HG02981 (cell line): ENCODE data around the gene S100A14.

Experiments used
- ATAC-seq: cut with Tn5 transposase; IDR thresholded peaks from one replicate; pipeline ENCODE4 v1.9.1; 2021; ENCODE audit warnings: mild to moderate bottlenecking, moderate library complexity; ENCODE audit not compliant: unreplicated experiment

Gene S100A14

GRCh38 chr1:153566414-153567371 is 49.4 kb downstream of the S100A14 start:
- no peak for ATAC-seq

- ATAC-seq = no peak
These were observed 50.4 kb downstream of the S100A14 start, which contains the start of gene S100A2 for GRCh38 chr1:153565529-153566374. TSS of gene S100A2 (minus strand) at chr1:153565844. CDS start at chr1:153563877, 1,967 bp downstream.
